ENCODE results near the gene SLC22A12. TPM values are rescaled to one million over a fixed set of nuclear protein-coding genes. Genes with fewer than 3 reads are reported as not detected.
"Not testable (repeated sequence)": the region's sequence is repeated elsewhere in the genome, so short reads cannot be mapped to it uniquely, and the experiment has no call there.

The SLC22A12 gene
- total RNA-seq, 1 experiment from 2014 or later = not detected

- Histone ChIP-seq H4K20me1 (ENCODE audit: low read length) (no peaks in the 10 kb centered on the region), H2AFZ (ENCODE audit: low read length) (no peak overlapping the region), H3K27ac (ENCODE audit: low read length) (no peak overlapping the region), H3K4me3 (ENCODE audit: low read length) (no peak overlapping the region), H3F3A (ENCODE audit: low read length, unreplicated experiment) (no peaks in the 10 kb centered on the region), H3K79me2 (ENCODE audit: low read length) (no peaks in the 10 kb centered on the region), H3K4me1 (ENCODE audit: insufficient read depth, low read length) (peaks cover 5% of the 10 kb centered on the region; the same call in 1 of the 2 replicates), H3K9me3 (ENCODE audit: low read length) (no peaks in the 10 kb centered on the region), H3K36me3 (ENCODE audit: low read depth, low read length) (no peaks in the 10 kb centered on the region), H3K4me2 (ENCODE audit: low read length) (no peak overlapping the region), H3K9me2 (replicated peaks; ENCODE audit: low read length) (no peaks in the 10 kb centered on the region), H3K27me3 (ENCODE audit: low read length) (no peaks in the 10 kb centered on the region), H3K9ac (ENCODE audit: low read length) (no peak overlapping the region)
- DNase-seq (no peak), ATAC-seq (no peak)
- ChIA-PET POLR2A (ENCODE audit: unreplicated experiment) (no interaction called here), CTCF (no interaction called here)
- TF ChIP-seq EZH2 (IDR thresholded peaks at IDR 0.05; ENCODE audit: low read length, unreplicated experiment) (no peak), CTCF (conservative IDR thresholded peaks at IDR 0.05; ENCODE audit: low read depth, low read length) (no peak), EZH2phosphoT487 (IDR thresholded peaks at IDR 0.05; ENCODE audit: borderline replicate concordance, low read length) (no peak)
- intact Hi-C loops (cut with micrococcal nuclease) = no loop called here
- BruUV-seq (replicated peaks) = no TSS peak
These were observed 31.5 kb upstream of the SLC22A12 start for GRCh38 chr11:64559351-64560138.

GRCh38 chr11:64560139-64560771 is 30.8 kb upstream of the SLC22A12 start:
- H3K4me2 ChIP-seq (ENCODE audit: low read length) = no peak overlapping the region
- TF ChIP-seq EZH2 (IDR thresholded peaks at IDR 0.05; ENCODE audit: low read length, unreplicated experiment) (no peak), CTCF (conservative IDR thresholded peaks at IDR 0.05; ENCODE audit: low read depth, low read length) (no peak), EZH2phosphoT487 (IDR thresholded peaks at IDR 0.05; ENCODE audit: borderline replicate concordance, low read length) (no peak)
- ChIA-PET POLR2A (ENCODE audit: unreplicated experiment) (no interaction called here), CTCF (no interaction called here)
- H2AFZ ChIP-seq (ENCODE audit: low read length) = no peak overlapping the region
- H3K79me2 ChIP-seq (ENCODE audit: low read length) = no peaks in the 10 kb centered on the region
- no peaks in the 10 kb centered on the region for H3K27me3 ChIP-seq (ENCODE audit: low read length)
- ATAC-seq = no peak
- no peak overlapping the region for H3K27ac ChIP-seq (ENCODE audit: low read length)
- H3F3A ChIP-seq (ENCODE audit: low read length, unreplicated experiment) = no peaks in the 10 kb centered on the region
- no peak for DNase-seq
- no peaks in the 10 kb centered on the region for H4K20me1 ChIP-seq (ENCODE audit: low read length)
- peaks cover 5% of the 10 kb centered on the region; the same call in 1 of the 2 replicates for H3K4me1 ChIP-seq (ENCODE audit: insufficient read depth, low read length)
- no peaks in the 10 kb centered on the region for H3K9me2 ChIP-seq (replicated peaks; ENCODE audit: low read length)
- BruUV-seq (replicated peaks) = no TSS peak
- H3K9me3 ChIP-seq (ENCODE audit: low read length) = no peaks in the 10 kb centered on the region
- H3K4me3 ChIP-seq (ENCODE audit: low read length) = no peak overlapping the region
- no peaks in the 10 kb centered on the region for H3K36me3 ChIP-seq (ENCODE audit: low read depth, low read length)
- intact Hi-C loops (cut with micrococcal nuclease) = no loop called here
- no peak overlapping the region for H3K9ac ChIP-seq (ENCODE audit: low read length)

- H3K4me2 ChIP-seq (ENCODE audit: low read length) = no peak overlapping the region
- BruUV-seq (replicated peaks) = no TSS peak
- TF ChIP-seq EZH2 (IDR thresholded peaks at IDR 0.05; ENCODE audit: low read length, unreplicated experiment) (no peak), EZH2phosphoT487 (IDR thresholded peaks at IDR 0.05; ENCODE audit: borderline replicate concordance, low read length) (no peak), CTCF (conservative IDR thresholded peaks at IDR 0.05; ENCODE audit: low read depth, low read length) (no peak)
- H3K4me1 ChIP-seq (ENCODE audit: insufficient read depth, low read length) = 0 out of 2 replicates have a peak, but pooled peaks cover under 1% of the 10 kb centered on the region
- H3K27me3 ChIP-seq (ENCODE audit: low read length) = no peaks in the 10 kb centered on the region
- ATAC-seq (no peak), DNase-seq (no peak)
- H3K9me2 ChIP-seq (replicated peaks; ENCODE audit: low read length) = no peaks in the 10 kb centered on the region
- no peaks in the 10 kb centered on the region for H3K79me2 ChIP-seq (ENCODE audit: low read length)
- H3K27ac ChIP-seq (ENCODE audit: low read length) = no peak overlapping the region
- CTCF ChIA-PET = no interaction called here
- POLR2A ChIA-PET (ENCODE audit: unreplicated experiment) = no interaction called here
- H3F3A ChIP-seq (ENCODE audit: low read length, unreplicated experiment) = no peaks in the 10 kb centered on the region
- H2AFZ ChIP-seq (ENCODE audit: low read length) = no peak overlapping the region
- H4K20me1 ChIP-seq (ENCODE audit: low read length) = no peaks in the 10 kb centered on the region
- no peak overlapping the region for H3K9ac ChIP-seq (ENCODE audit: low read length)
- no peaks in the 10 kb centered on the region for H3K36me3 ChIP-seq (ENCODE audit: low read depth, low read length)
- intact Hi-C loops (cut with micrococcal nuclease) = no loop called here
- H3K9me3 ChIP-seq (ENCODE audit: low read length) = no peaks in the 10 kb centered on the region
- no peak overlapping the region for H3K4me3 ChIP-seq (ENCODE audit: low read length)
These were observed 30.1 kb upstream of the SLC22A12 start for GRCh38 chr11:64560941-64561340.

- intact Hi-C loops (cut with micrococcal nuclease); H3K4me2 ChIP-seq (ENCODE audit: low read length); H4K20me1 ChIP-seq (ENCODE audit: low read length); H3K36me3 ChIP-seq (ENCODE audit: low read depth, low read length); DNase-seq; H3K27me3 ChIP-seq (ENCODE audit: low read length); H3F3A ChIP-seq (ENCODE audit: low read length, unreplicated experiment); H3K9ac ChIP-seq (ENCODE audit: low read length); H3K79me2 ChIP-seq (ENCODE audit: low read length); BruUV-seq (replicated peaks); H2AFZ ChIP-seq (ENCODE audit: low read length); ATAC-seq; POLR2A ChIA-PET (ENCODE audit: unreplicated experiment); H3K27ac ChIP-seq (ENCODE audit: low read length); H3K9me3 ChIP-seq (ENCODE audit: low read length); H3K9me2 ChIP-seq (replicated peaks; ENCODE audit: low read length); H3K4me3 ChIP-seq (ENCODE audit: low read length); H3K4me1 ChIP-seq (ENCODE audit: insufficient read depth, low read length); CTCF ChIA-PET: not testable (repeated sequence)
These were observed 29.6 kb upstream of the SLC22A12 start for GRCh38 chr11:64561429-64561828.
